DND-41 (cell line): ENCODE measurements around the gene GRK2.
A peak's percentile ranks its signal among the peaks of the same experiment; 100 is the strongest.

Experiments used
- ATAC-seq: fragments of 200-7000 bp; cut with Tn5 transposase; 3 replicates; pipeline ENCODE4 v1.9.1; 2021; ENCODE audit warnings: low read depth; ENCODE audit not compliant: insufficient read depth
- DNase-seq: peaks from one replicate; pipeline ENCODE4 v3.0.0-alpha.2; 2020
- H2AFZ ChIP-seq: 2 replicates; pipeline ENCODE4 v1.6.0; 2012; ENCODE audit warnings: low read depth, low read length
- H3K27ac ChIP-seq: 2 replicates; pipeline ENCODE4 v1.5.1; 2012; ENCODE audit warnings: low read length, inconsistent platforms
- H3K27me3 ChIP-seq: fragments of 200-600 bp; sonication (generic); 2 replicates; pipeline ENCODE4 v1.6.0; 2012; ENCODE audit warnings: low read length, mild to moderate bottlenecking, inconsistent platforms; ENCODE audit not compliant: insufficient read depth, poor library complexity
- H3K36me3 ChIP-seq: 2 replicates; pipeline ENCODE4 v1.5.1; 2012; ENCODE audit warnings: low read length, inconsistent platforms; ENCODE audit not compliant: insufficient read depth
- H3K4me1 ChIP-seq: 2 replicates; pipeline ENCODE4 v1.5.1; 2012; ENCODE audit warnings: mild to moderate bottlenecking, low read length; ENCODE audit not compliant: insufficient read depth
- H3K4me2 ChIP-seq: 2 replicates; pipeline ENCODE4 v1.6.0; 2012; ENCODE audit warnings: mild to moderate bottlenecking, moderate library complexity, low read length, inconsistent platforms; ENCODE audit not compliant: insufficient read depth
- H3K4me3 ChIP-seq, 2 experiments: fragments of 200-600 bp in 1 of 2; shearing (Covaris generic) in 1 of 2; 2 replicates each; pipeline ENCODE4 v1.5.1; 2012 to 2016; ENCODE audit warnings: inconsistent platforms in 2 of 2, low read length in 2 of 2, mild to moderate bottlenecking in 2 of 2, low read depth in 1 of 2, moderate library complexity in 1 of 2
- H3K79me2 ChIP-seq: 2 replicates; pipeline ENCODE4 v1.6.0; 2012; ENCODE audit warnings: low read length, inconsistent platforms; ENCODE audit not compliant: insufficient read depth
- H3K9ac ChIP-seq: 2 replicates; pipeline ENCODE4 v1.6.0; 2012; ENCODE audit warnings: low read depth, mild to moderate bottlenecking, inconsistent platforms, low read length, moderate library complexity
- H3K9me3 ChIP-seq: 2 replicates; pipeline ENCODE4 v1.5.1; 2012; ENCODE audit warnings: low read length, moderate library complexity, mild to moderate bottlenecking, inconsistent platforms; ENCODE audit not compliant: insufficient read depth, severe bottlenecking
- H4K20me1 ChIP-seq: 2 replicates; pipeline ENCODE4 v1.6.0; 2012; ENCODE audit warnings: low read length; ENCODE audit not compliant: insufficient read depth
- CTCF ChIP-seq: IDR thresholded peaks from 2 replicates; pipeline ENCODE4 v1.5.1; 2012; ENCODE audit warnings: borderline replicate concordance, low read length, moderate library complexity, mild to moderate bottlenecking; ENCODE audit not compliant: poor library complexity, severe bottlenecking; ENCODE audit errors: extremely low read depth
- EZH2 ChIP-seq: IDR thresholded peaks from 3 replicates; pipeline ENCODE4 v1.6.1; 2012; ENCODE audit warnings: borderline replicate concordance, low read depth, mild to moderate bottlenecking, moderate library complexity, low read length, inconsistent platforms; ENCODE audit not compliant: severe bottlenecking

The GRK2 gene

GRCh38 chr11:67288198-67288451 lies 21.9 kb downstream of the GRK2 start:
- Histone ChIP-seq H4K20me1 (0 out of 2 replicates have a peak, but pooled peaks cover 8% of the 10 kb centered on the region), H3K4me3 (peak overlapping the region; percentile 42 to 78; a peak in 3 of 4 replicates), H3K9me3 (no peaks in the 10 kb centered on the region), H3K9ac (peak overlapping the region; percentile 99), H3K4me2 (peak overlapping the region; percentile 75), H3K4me1 (peaks cover 79% of the 10 kb centered on the region), H3K36me3 (peaks cover 82% of the 10 kb centered on the region), H2AFZ (peak overlapping the region; percentile 46; the same call in 1 of the 2 replicates), H3K27ac (peak overlapping the region; percentile 100), H3K27me3 (no peaks in the 10 kb centered on the region), H3K79me2 (peaks cover 57% of the 10 kb centered on the region)
- peak; percentile 32 for ATAC-seq
- TF ChIP-seq EZH2 (no peak), CTCF (no peak)
- no peak for DNase-seq

- Histone ChIP-seq H3K4me3 (peak overlapping the region; percentile 42 to 78), H3K27me3 (no peaks in the 10 kb centered on the region), H3K79me2 (peaks cover 59% of the 10 kb centered on the region), H3K4me2 (peak overlapping the region; percentile 75), H3K9ac (peak overlapping the region; percentile 99), H3K36me3 (peaks cover 81% of the 10 kb centered on the region), H3K4me1 (peaks cover 78% of the 10 kb centered on the region), H4K20me1 (0 out of 2 replicates have a peak, but pooled peaks cover 8% of the 10 kb centered on the region), H2AFZ (peak overlapping the region; percentile 68), H3K27ac (peak overlapping the region; percentile 100), H3K9me3 (no peaks in the 10 kb centered on the region)
- ATAC-seq (peak; percentile 74), DNase-seq (peak; percentile 93)
- TF ChIP-seq CTCF, result peak; percentile 75
- TF ChIP-seq EZH2, result no peak
These were observed 22.4 kb downstream of the GRK2 start for GRCh38 chr11:67288452-67289225.

GRCh38 chr11:67289226-67289650 lies 23.0 kb downstream of the GRK2 start, which contains the start of gene ANKRD13D:
Gene ANKRD13D (plus strand): TSS chr11:67289303. CDS start chr11:67289461, 158 bp downstream.
- ATAC-seq, result peak; percentile 31
- H3K4me1 ChIP-seq, result peaks cover 72% of the 10 kb centered on the region
- H4K20me1 ChIP-seq, result 0 out of 2 replicates have a peak, but pooled peaks cover 8% of the 10 kb centered on the region
- H2AFZ ChIP-seq, result peak within 1 kb of the TSS; percentile 68
- peak within 1 kb of the TSS; percentile 42 to 78 for H3K4me3 ChIP-seq
- no peaks in the 10 kb centered on the region for H3K27me3 ChIP-seq
- H3K27ac ChIP-seq, result peak within 1 kb of the TSS; percentile 100
- peak within 1 kb of the TSS; percentile 99 for H3K9ac ChIP-seq
- H3K4me2 ChIP-seq, result peak within 1 kb of the TSS; percentile 94
- H3K79me2 ChIP-seq, result peaks cover 61% of the 10 kb centered on the region
- H3K36me3 ChIP-seq, result peaks cover 81% of the 10 kb centered on the region
- no peaks in the 10 kb centered on the region for H3K9me3 ChIP-seq
- DNase-seq, result no peak
- TF ChIP-seq EZH2 (no peak), CTCF (no peak)
